ENCODE measurements around the gene ILDR2. TPM values are rescaled to one million over a fixed set of nuclear protein-coding genes. Genes with fewer than 3 reads are reported as not detected.

Gene ILDR2
- total RNA-seq, result 0.32 and 0.43 TPM in 2 replicates

- peak within 1 kb of the TSS; percentile 63 for H3K4me3 ChIP-seq (ENCODE audit: low read depth, low read length)
- TF ChIP-seq CTCF (IDR thresholded peaks at IDR 0.05; ENCODE audit: insufficient read depth, low read depth, low read length), result no peak
- DNase-seq (ENCODE audit: low read depth), result peak; percentile 16
These were observed at the start of gene ILDR2 for GRCh38 chr1:166975361-166976129. Gene ILDR2 (minus strand): TSS chr1:166975540. CDS start chr1:166975268, 272 bp downstream.

GRCh38 chr1:167022384-167022783 lies 47.0 kb upstream of the ILDR2 start:
- H3K4me3 ChIP-seq (ENCODE audit: low read depth, low read length), result no peak overlapping the region
- DNase-seq (ENCODE audit: low read depth), result no peak
- no peak for TF ChIP-seq CTCF (IDR thresholded peaks at IDR 0.05; ENCODE audit: insufficient read depth, low read depth, low read length)

GRCh38 chr1:167016100-167016750 lies 40.9 kb upstream of the ILDR2 start:
- TF ChIP-seq CTCF (IDR thresholded peaks at IDR 0.05; ENCODE audit: insufficient read depth, low read depth, low read length), result no peak
- H3K4me3 ChIP-seq (ENCODE audit: low read depth, low read length), result no peak overlapping the region
- DNase-seq (ENCODE audit: low read depth), result no peak

GRCh38 chr1:167013108-167013929 lies 38.0 kb upstream of the ILDR2 start:
- no peak for TF ChIP-seq CTCF (IDR thresholded peaks at IDR 0.05; ENCODE audit: insufficient read depth, low read depth, low read length)
- DNase-seq (ENCODE audit: low read depth), result no peak
- no peak overlapping the region for H3K4me3 ChIP-seq (ENCODE audit: low read depth, low read length)

GRCh38 chr1:167012570-167012969 lies 37.2 kb upstream of the ILDR2 start:
- no peak for TF ChIP-seq CTCF (IDR thresholded peaks at IDR 0.05; ENCODE audit: insufficient read depth, low read depth, low read length)
- no peak overlapping the region for H3K4me3 ChIP-seq (ENCODE audit: low read depth, low read length)
- no peak for DNase-seq (ENCODE audit: low read depth)

- no peak for DNase-seq (ENCODE audit: low read depth)
- no peak for TF ChIP-seq CTCF (IDR thresholded peaks at IDR 0.05; ENCODE audit: insufficient read depth, low read depth, low read length)
These were observed 36.3 kb upstream of the ILDR2 start for GRCh38 chr1:167011560-167012191.

More at GRCh38 chr1:167011560-167012191, 36.3 kb upstream of the ILDR2 start:
- no peak overlapping the region for H3K4me3 ChIP-seq (ENCODE audit: low read depth, low read length)

All from fibroblast of villous mesenchyme (primary cell).